HG02571 (cell line): ENCODE results near the gene ST3GAL3.

ENCODE experiments used
- ATAC-seq: cut with Tn5 transposase; IDR thresholded peaks from one replicate; pipeline ENCODE4 v1.9.1; 2021; ENCODE audit warnings: mild to moderate bottlenecking, moderate library complexity; ENCODE audit not compliant: unreplicated experiment

ST3GAL3 gene

DNA sequence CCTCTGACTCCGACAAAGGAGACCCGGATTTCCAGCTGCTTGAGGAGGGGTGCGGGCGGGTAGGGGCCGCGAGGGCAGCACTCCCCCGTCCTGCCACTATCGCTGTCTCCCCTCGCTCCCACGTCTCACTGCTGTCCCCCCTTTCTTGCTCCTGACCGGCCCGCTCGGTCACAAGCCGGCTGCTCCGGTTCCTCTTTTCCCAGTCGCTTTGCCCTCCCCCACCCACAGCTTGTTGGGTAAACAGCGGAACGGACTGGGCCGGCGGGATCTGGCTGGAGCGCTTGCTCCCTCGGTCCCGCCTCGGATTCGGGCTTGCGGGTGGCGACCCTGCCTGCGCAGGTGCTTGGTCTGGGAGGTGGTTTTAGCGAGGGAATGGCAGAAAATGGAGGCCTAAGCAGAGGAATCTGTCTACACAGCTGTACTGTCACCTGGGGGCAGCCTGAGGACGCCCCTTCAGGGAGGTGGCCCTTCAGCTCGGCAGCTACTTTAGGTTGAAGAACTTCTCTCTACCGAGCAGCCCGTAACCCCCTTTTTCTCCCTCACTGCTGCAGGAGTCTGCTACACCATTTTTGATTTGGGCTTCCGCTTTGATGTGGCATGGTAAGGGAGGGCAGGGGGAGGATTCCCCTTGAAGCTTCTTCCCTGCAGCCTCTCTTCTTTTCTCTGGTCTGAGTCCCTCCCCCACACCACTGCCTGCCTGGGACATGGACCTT is 268.1 kb downstream of the ST3GAL3 start:
- ATAC-seq: no peak

DNA sequence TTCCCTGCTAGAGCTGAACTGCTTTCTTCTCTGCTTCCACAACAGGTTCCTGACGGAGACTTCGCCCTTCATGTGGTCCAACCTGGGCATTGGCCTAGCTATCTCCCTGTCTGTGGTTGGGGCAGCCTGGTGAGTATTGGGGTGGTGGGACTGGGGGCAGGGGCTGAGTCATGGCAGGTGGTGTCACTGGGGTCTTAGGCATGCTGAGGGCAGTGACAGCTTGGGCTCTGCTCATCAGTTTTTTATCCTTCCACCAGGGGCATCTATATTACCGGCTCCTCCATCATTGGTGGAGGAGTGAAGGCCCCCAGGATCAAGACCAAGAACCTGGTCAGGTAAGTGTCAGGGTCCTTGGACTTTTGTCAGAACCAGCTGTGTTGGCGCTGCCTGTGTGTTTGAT is 268.7 kb downstream of the ST3GAL3 start:
- ATAC-seq: no peak

DNA sequence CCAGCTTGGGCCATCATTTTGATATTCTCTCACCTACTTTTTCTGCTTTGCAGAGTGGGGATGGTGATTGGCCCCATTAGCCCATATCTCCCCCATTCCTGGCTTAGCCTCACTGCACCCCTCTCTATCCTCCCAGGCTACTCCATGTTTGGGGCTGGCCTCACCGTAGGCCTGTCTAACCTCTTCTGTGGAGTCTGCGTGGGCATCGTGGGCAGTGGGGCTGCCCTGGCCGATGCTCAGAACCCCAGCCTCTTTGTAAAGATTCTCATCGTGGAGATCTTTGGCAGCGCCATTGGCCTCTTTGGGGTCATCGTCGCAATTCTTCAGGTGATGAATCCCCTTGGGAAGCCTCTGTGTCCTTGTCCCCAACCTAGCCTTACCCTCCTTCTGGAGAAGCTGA is 269.6 kb downstream of the ST3GAL3 start:
- ATAC-seq: no peak

DNA sequence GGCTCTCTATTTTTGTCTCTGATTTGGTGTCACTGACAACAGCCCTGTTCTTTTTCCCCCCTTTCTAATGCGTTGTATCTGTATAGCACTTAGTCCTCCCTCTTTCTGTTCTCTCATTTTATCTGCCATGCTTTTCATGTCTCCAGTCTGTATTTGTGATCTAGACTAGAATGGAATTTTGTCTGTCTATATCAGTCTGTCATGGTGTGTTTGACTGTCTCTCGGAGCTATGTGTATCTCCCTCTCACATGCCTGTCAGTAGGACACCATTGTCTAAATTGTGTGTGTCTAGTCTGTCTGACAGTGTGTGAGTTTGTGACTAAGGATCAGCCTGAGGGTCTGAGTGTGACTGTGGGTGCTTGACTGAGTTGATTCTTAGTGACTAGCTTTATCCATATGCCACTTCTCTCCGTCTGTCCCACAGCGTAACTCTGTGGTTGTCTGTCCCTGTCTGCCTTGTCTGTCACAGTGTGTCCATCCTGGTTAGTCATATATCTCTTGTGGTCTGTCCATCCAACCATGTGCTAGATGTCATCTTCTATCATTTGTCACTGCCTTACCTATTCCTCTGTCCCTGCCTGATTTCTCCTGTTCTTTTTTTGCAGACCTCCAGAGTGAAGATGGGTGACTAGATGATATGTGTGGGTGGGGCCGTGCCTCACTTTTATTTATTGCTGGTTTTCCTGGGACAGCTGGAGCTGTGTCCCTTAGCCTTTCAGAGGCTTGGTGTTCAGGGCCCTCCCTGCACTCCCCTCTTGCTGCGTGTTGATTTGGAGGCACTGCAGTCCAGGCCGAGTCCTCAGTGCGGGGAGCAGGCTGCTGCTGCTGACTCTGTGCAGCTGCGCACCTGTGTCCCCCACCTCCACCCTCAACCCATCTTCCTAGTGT is 270.3 kb downstream of the ST3GAL3 start:
- ATAC-seq: no peak

DNA sequence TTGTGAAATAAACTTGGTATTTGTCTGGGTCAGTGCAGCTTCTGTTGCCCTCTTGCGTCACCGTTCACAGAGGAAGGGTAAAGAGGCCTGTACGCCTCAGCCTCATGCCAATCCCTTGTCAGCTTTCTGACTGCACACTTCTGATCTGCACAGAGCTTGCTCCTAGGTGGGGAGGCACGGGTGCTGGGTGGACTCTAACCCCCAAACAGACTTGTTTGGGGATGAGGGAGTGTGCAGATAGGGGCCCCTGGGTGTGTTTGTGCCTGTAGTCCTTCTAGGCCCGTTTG is 270.9 kb downstream of the ST3GAL3 start:
- ATAC-seq: no peak

DNA sequence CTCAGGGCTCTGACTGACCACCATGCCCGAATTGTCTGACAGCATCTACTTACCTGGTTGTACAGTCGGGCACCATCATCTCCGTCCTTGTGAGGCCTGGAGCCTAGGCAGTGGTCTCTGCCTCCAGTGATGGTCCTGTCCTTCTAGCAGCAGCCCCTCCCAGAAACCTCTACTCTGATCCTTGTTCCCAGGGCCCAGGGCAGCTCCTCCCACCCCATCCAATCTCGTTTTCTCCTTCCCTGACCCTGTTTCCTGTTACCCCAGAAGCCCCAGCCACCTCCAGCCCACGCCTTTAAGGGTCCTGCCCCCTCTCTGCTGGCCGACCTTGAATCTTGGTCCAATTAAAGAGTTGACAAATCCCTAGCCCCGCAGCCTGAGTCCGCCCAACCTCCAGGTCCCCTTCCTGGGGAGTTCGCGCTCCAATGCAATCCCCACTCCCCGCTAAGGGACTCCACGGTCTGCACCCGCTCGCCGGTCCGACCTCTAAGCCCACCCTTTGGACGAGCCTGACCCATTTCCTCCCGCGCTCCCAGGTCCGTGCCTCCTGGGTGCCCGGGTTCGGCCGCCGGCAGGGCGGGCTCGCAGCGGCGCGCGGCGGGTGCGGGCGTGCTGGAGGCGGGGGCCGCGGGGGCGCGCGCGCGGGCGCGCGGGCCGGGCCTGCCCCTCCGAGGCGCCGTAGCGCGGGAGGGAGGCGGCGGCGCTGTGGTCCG is 271.4 kb downstream of the ST3GAL3 start, which contains the start of gene B4GALT2:
Gene B4GALT2 (plus strand): TSS at position 660 of the 710 bp plus-strand sequence. CDS start 1,951 bp downstream, outside the sequence.
- ATAC-seq: no peak

DNA sequence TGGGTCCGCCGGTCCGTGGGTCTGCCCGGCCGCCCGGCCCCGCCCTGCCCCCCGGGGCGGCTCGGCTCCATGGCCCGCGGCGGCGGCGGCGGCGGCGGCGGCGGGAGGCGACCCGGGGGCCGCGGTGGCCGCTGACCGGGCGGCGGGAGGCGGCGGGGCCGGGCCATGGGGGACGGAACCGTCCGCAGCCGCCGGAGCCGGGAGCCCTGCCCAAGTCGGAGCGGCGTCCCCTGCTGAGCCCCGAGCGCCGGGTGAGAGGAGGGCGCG is 271.9 kb downstream of the ST3GAL3 start:
- ATAC-seq: no peak

DNA sequence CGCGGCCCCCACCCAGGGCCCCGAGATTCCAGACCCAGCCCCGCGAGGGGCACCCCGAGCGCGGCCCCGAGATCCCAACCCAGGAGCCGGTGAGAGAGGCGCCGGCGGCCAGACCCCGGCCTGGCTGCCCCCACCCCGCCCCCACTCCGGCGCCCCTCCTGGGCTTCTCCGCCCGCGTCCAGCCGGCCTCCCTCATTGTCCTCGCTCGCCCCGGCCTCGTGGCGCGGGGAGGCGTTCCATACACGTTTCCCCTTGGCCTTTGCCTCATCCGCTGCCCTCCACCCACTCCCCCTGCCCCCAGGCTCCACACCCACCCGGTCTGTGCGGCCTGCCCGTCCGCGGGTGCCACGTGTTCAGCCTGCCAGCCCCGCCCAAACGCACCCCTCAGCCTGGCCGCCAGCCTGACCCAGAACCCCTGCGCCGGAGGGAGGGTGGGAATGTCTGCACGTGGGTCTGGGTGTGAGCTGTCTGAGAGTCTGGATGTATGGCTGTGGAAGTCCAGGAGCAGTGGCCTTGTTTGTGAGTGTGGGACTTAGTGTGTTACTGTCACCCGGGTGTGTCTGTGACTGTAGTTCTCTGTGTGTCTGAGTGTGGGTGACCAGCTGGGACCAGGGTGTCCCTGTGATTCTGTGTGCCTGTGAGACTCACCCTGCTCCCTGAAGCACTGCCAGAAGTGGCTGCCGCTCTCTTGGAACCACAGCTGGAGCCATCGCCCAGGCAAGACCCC is 272.4 kb downstream of the ST3GAL3 start:
- ATAC-seq: no peak

DNA sequence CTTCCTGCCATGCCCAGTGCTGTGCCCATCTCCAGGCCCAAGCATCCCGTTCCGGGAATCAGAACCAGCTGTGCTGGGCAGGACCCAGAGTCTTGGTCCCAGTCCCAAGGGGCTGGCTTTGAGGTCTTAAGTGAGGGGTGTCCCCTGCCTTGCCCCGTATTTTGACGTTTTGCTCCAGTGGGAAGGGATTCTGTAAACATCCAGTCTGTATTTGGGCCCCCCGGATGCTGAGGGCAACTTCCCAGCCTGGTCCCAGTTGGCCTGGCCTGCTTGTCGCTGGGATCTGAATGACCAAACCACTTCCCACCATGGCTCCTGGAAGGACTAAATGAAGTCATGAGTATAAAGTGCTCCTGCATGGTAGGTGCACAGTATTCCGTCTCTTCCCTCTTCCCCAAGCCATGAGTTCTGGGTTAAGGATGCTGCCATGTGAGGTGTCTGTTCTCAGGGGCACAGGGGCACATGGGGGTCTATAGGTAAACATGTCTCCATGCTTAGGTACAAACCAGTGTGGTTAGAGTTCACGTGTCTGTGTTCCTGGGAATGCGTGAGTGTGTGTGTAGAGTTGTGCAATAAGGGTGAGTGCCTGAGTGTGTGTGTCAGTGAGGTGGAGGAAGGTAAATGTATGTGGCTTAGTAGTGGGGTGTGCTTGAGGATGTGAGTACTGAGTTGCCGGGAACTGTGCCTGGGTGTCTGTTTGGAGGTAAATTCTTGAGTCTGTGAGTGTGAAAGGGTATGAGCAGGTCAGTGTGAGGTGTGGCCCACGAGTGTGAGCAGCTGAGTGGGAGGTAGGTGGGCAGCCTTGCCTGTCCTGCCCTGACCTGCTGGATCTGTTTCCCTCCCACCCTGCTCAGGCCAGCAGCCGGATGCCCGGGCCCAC is 273.2 kb downstream of the ST3GAL3 start:
- ATAC-seq: no peak
